H9 (cell line): Measurements from ENCODE around the gene MYO7B. TPM values are rescaled to one million over a fixed set of nuclear protein-coding genes. Genes with fewer than 3 reads are reported as not detected.

Source experiments
- DNase-seq: peaks from one replicate; pipeline ENCODE4 v3.0.0-alpha.2; 2017
- H2AFZ ChIP-seq: one replicate; pipeline ENCODE4 v1.6.1; 2013; ENCODE audit warnings: mild to moderate bottlenecking, low read length, control low read depth, moderate library complexity
- H2AK5ac ChIP-seq: 2 replicates; pipeline ENCODE4 v1.6.1; 2013; ENCODE audit warnings: low read length, control low read depth, mixed read lengths; ENCODE audit not compliant: insufficient read length
- H2BK120ac ChIP-seq: one replicate; pipeline ENCODE4 v1.6.1; 2013; ENCODE audit warnings: low read depth, mild to moderate bottlenecking, low read length, control low read depth, inconsistent platforms; ENCODE audit not compliant: poor library complexity, severe bottlenecking
- H2BK12ac ChIP-seq: 2 replicates; pipeline ENCODE4 v1.6.1; 2013; ENCODE audit warnings: low read length, control low read depth, mixed read lengths, low read depth; ENCODE audit not compliant: insufficient read length
- H2BK15ac ChIP-seq: 2 replicates; pipeline ENCODE4 v1.6.1; 2013; ENCODE audit warnings: low read depth, low read length, control low read depth
- H2BK20ac ChIP-seq: one replicate; pipeline ENCODE4 v1.6.1; 2013; ENCODE audit warnings: low read depth, mild to moderate bottlenecking, low read length, control low read depth, inconsistent platforms; ENCODE audit not compliant: poor library complexity, severe bottlenecking
- H2BK5ac ChIP-seq: 2 replicates; pipeline ENCODE4 v1.6.1; 2013; ENCODE audit warnings: low read length, control low read depth, mixed read lengths; ENCODE audit not compliant: insufficient read length
- H3K14ac ChIP-seq: 2 replicates; pipeline ENCODE4 v1.6.1; 2013; ENCODE audit warnings: low read length, control low read depth; ENCODE audit not compliant: insufficient read depth
- H3K18ac ChIP-seq: 2 replicates; pipeline ENCODE4 v1.6.1; 2013; ENCODE audit warnings: low read depth, mild to moderate bottlenecking, mixed read lengths, low read length, control low read depth; ENCODE audit not compliant: insufficient read length
- H3K23ac ChIP-seq: 2 replicates; pipeline ENCODE4 v1.6.1; 2013; ENCODE audit warnings: low read length, control low read depth, mixed read lengths, low read depth; ENCODE audit not compliant: insufficient read length
- H3K23me2 ChIP-seq: 2 replicates; pipeline ENCODE4 v1.6.1; 2013; ENCODE audit warnings: low read depth, mild to moderate bottlenecking, mixed read lengths, low read length, control low read depth; ENCODE audit not compliant: insufficient read length, poor library complexity, severe bottlenecking
- H3K27ac ChIP-seq: 2 replicates; pipeline ENCODE4 v1.5.1; 2013; ENCODE audit warnings: low read length, control low read depth, mixed read lengths, low read depth; ENCODE audit not compliant: insufficient read length
- H3K27me3 ChIP-seq: 2 replicates; pipeline ENCODE4 v1.6.1; 2013; ENCODE audit warnings: low read length, control low read depth, inconsistent platforms; ENCODE audit not compliant: insufficient read depth
- H3K4ac ChIP-seq: 2 replicates; pipeline ENCODE4 v1.6.1; 2013; ENCODE audit warnings: low read depth, mild to moderate bottlenecking, control low read depth, inconsistent platforms, low read length, moderate library complexity
- H3K4me1 ChIP-seq: 2 replicates; pipeline ENCODE4 v1.6.1; 2013; ENCODE audit warnings: low read length, control low read depth, inconsistent platforms; ENCODE audit not compliant: insufficient read depth
- H3K4me2 ChIP-seq: 2 replicates; pipeline ENCODE4 v1.6.1; 2013; ENCODE audit warnings: low read length, control low read depth, mixed read lengths; ENCODE audit not compliant: insufficient read length, insufficient read depth
- H3K56ac ChIP-seq: 2 replicates; pipeline ENCODE4 v1.6.1; 2013; ENCODE audit warnings: low read depth, mild to moderate bottlenecking, mixed read lengths, low read length, control low read depth; ENCODE audit not compliant: insufficient read length
- H3K79me1 ChIP-seq: 2 replicates; pipeline ENCODE4 v1.6.1; 2013; ENCODE audit warnings: low read depth, mild to moderate bottlenecking, moderate library complexity, low read length, control low read depth, inconsistent platforms; ENCODE audit not compliant: insufficient read depth, poor library complexity, severe bottlenecking
- H3K79me2 ChIP-seq: 2 replicates; pipeline ENCODE4 v1.6.1; 2013; ENCODE audit warnings: low read length, control low read depth, inconsistent platforms; ENCODE audit not compliant: insufficient read depth
- H3K9ac ChIP-seq: 2 replicates; pipeline ENCODE4 v1.6.1; 2013; ENCODE audit warnings: low read length, control low read depth, mixed read lengths; ENCODE audit not compliant: insufficient read length; ENCODE audit errors: extremely low read depth
- H3K9me3 ChIP-seq: one replicate; pipeline ENCODE4 v1.6.1; 2013; ENCODE audit warnings: low read depth, low read length, inconsistent platforms; ENCODE audit not compliant: control insufficient read depth
- H3T11ph ChIP-seq: one replicate; pipeline ENCODE4 v1.6.1; 2013; ENCODE audit warnings: mild to moderate bottlenecking, low read length, control low read depth, inconsistent platforms
- H4K20me1 ChIP-seq: one replicate; pipeline ENCODE4 v1.6.1; 2013; ENCODE audit not compliant: control insufficient read depth, insufficient read length, insufficient read depth
- H4K5ac ChIP-seq: 2 replicates; pipeline ENCODE4 v1.6.1; 2013; ENCODE audit warnings: low read depth, mild to moderate bottlenecking, mixed read lengths, low read length, control low read depth; ENCODE audit not compliant: insufficient read length
- H4K8ac ChIP-seq: replicated peaks from 2 replicates; pipeline ENCODE4 v1.6.1; 2013; ENCODE audit warnings: low read length, control low read depth, mixed read lengths, low read depth; ENCODE audit not compliant: insufficient read length
- H4K91ac ChIP-seq: 2 replicates; pipeline ENCODE4 v1.6.1; 2013; ENCODE audit warnings: low read depth, mild to moderate bottlenecking, moderate library complexity, mixed read lengths, low read length, control low read depth; ENCODE audit not compliant: insufficient read length
- H3K27ac Mint-ChIP-seq, 3 experiments: 2 replicates in 2 of 3; 3 replicates in 1 of 3; pipeline ENCODE4 v1.8.0; 2020 to 2021; ENCODE audit warnings: mixed read lengths in 3 of 3, mild to moderate bottlenecking in 1 of 3, moderate library complexity in 1 of 3
- H3K27me3 Mint-ChIP-seq: 2 replicates; pipeline ENCODE4 v1.8.0; 2021; ENCODE audit warnings: low read depth, mild to moderate bottlenecking, moderate library complexity, mixed read lengths
- H3K36me3 Mint-ChIP-seq, 3 experiments: 2 replicates in 2 of 3; 3 replicates in 1 of 3; pipeline ENCODE4 v1.8.0; 2020 to 2021; ENCODE audit warnings: low read depth in 3 of 3, mixed read lengths in 3 of 3; ENCODE audit not compliant: insufficient read depth in 1 of 3
- H3K4me1 Mint-ChIP-seq, 2 experiments: 2 replicates each; pipeline ENCODE4 v1.8.0; 2020; ENCODE audit warnings: mixed read lengths in 2 of 2
- H3K4me3 Mint-ChIP-seq, 2 experiments: 2 replicates in 1 of 2; 3 replicates in 1 of 2; pipeline ENCODE4 v1.8.0; 2020 to 2021; ENCODE audit warnings: mild to moderate bottlenecking in 2 of 2, mixed read lengths in 2 of 2, moderate library complexity in 1 of 2
- H3K9me3 Mint-ChIP-seq, 2 experiments: 2 replicates in 1 of 2; 3 replicates in 1 of 2; pipeline ENCODE4 v1.8.0; 2020; ENCODE audit warnings: mild to moderate bottlenecking in 2 of 2, mixed read lengths in 2 of 2, moderate library complexity in 1 of 2
- CTCF ChIP-seq: fragments of 200-600 bp; sonication (generic); conservative IDR thresholded peaks from 3 replicates; pipeline ENCODE4 v1.8.0; 2021; ENCODE audit warnings: antibody characterized with exemption, mild to moderate bottlenecking
- WGBS: extraction: QIAGEN DNeasy Blood & Tissue Kit; methylation state at CpG from one replicate; pipeline ENCODE4 v1.1.7; 2013; ENCODE audit warnings: missing lambda C conversion rate, low lambda C conversion rate, mixed read lengths; ENCODE audit not compliant: insufficient read length; ENCODE audit errors: extremely low coverage; 5-methylcytosine and 5-hydroxymethylcytosine counted together
- total RNA-seq: library from RNA; stranded (reverse); gene quantifications from 2 replicates; pipeline ENCODE4 v1.2.1, GENCODE V29; 2021

MYO7B gene
- total RNA-seq, 1 experiment from 2014 or later, result not detected

GRCh38 chr2:127581050-127581345, 45.5 kb downstream of the MYO7B start:
- H4K20me1 ChIP-seq, result no peaks in the 10 kb centered on the region
- no CpG with 5 or more reads among the region's 4 CpGs for WGBS
- no peak overlapping the region for H3K56ac ChIP-seq
- peaks cover 17 to 20% of the 10 kb centered on the region in 2 experiments for H3K4me1 Mint-ChIP-seq
- H2BK5ac ChIP-seq, result no peak overlapping the region
- no peak overlapping the region for H2BK120ac ChIP-seq
- no peaks in the 10 kb centered on the region for H3K9me3 Mint-ChIP-seq
- H2BK12ac ChIP-seq, result no peak overlapping the region
- H3K36me3 Mint-ChIP-seq, result no peaks in the 10 kb centered on the region; a peak in 1 of 7 replicates
- H3K14ac ChIP-seq, result no peak overlapping the region
- no peak overlapping the region for H2BK20ac ChIP-seq
- H3K9ac ChIP-seq, result no peak overlapping the region
- no peaks in the 10 kb centered on the region for H3K9me3 ChIP-seq
- no peak overlapping the region for H3K4me2 ChIP-seq
- H3K27me3 ChIP-seq, result no peaks in the 10 kb centered on the region
- H4K8ac ChIP-seq, result no peak overlapping the region
- H2BK15ac ChIP-seq, result no peak overlapping the region
- DNase-seq, result no peak
- H4K5ac ChIP-seq, result no peak overlapping the region
- H3K18ac ChIP-seq, result no peak overlapping the region
- H3K4me3 Mint-ChIP-seq, result no peak overlapping the region
- peaks cover 2% of the 10 kb centered on the region; the same call in 1 of the 2 replicates for H3K4me1 ChIP-seq
- H3K23me2 ChIP-seq, result no peaks in the 10 kb centered on the region
- no peaks in the 10 kb centered on the region for H3K79me1 ChIP-seq
- H3K27ac Mint-ChIP-seq, result no peak overlapping the region
- H3K27me3 Mint-ChIP-seq, result peaks cover 4% of the 10 kb centered on the region
- no peak overlapping the region for H4K91ac ChIP-seq
- H3K4ac ChIP-seq, result no peak overlapping the region
- H3K23ac ChIP-seq, result no peak overlapping the region
- no peak overlapping the region for H2AK5ac ChIP-seq
- TF ChIP-seq CTCF, result no peak
- H3K27ac ChIP-seq, result no peak overlapping the region
- no peaks in the 10 kb centered on the region for H3K79me2 ChIP-seq
- H3T11ph ChIP-seq, result no peak overlapping the region
- H2AFZ ChIP-seq, result no peak overlapping the region
